ENCODE results near the gene BMP2K. TPM values are rescaled to one million over a fixed set of nuclear protein-coding genes. Genes with fewer than 3 reads are reported as not detected.

Gene BMP2K
- total RNA-seq, 2 donors from 2014 or later: 15.8 to 18.9 TPM

DNA sequence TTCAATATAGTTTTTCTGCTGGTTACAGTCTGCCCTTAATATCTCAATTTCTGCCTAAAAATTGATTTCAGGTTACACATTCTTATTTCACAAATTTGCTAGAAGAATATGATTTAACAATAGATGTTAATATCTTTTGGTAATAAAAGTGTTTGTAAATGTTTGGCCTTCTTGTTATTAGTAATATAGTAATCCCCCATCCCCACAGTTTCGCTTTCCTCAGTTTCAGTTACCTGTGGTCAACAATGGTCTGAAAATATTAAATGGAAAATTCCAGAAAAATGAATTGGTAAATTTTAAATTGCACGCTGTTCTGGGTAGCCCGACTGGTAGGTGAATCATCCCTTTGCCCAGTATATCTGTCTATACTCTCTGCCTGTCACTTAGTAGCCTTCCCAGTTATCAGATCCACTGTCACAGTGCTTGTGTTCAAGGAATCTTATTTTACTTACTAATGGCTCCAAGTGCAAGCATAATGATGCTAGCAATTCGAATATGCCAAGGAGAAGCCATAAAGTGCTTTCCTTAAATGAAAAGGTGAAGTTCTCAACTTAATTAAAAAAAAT lies 3.5 kb upstream of the BMP2K start:
- ATAC-seq (no peak), DNase-seq (no peak)
- Histone ChIP-seq H3K36me3 (replicated peaks in 1 of 2; ENCODE audit: insufficient read depth in 1 of 2, low read depth in 2 of 2) (no peaks in the 10 kb centered on the region), H3K4me3 (no peak overlapping the region), H3K27ac (no peak overlapping the region), H3K9me3 (no peaks in the 10 kb centered on the region), H3K4me1 (peaks cover 11% of the 10 kb centered on the region), H3K27me3 (no peaks in the 10 kb centered on the region)
- intact Hi-C loops (cut with DNase I): no loop called here
- TF ChIP-seq, protein P1, sequence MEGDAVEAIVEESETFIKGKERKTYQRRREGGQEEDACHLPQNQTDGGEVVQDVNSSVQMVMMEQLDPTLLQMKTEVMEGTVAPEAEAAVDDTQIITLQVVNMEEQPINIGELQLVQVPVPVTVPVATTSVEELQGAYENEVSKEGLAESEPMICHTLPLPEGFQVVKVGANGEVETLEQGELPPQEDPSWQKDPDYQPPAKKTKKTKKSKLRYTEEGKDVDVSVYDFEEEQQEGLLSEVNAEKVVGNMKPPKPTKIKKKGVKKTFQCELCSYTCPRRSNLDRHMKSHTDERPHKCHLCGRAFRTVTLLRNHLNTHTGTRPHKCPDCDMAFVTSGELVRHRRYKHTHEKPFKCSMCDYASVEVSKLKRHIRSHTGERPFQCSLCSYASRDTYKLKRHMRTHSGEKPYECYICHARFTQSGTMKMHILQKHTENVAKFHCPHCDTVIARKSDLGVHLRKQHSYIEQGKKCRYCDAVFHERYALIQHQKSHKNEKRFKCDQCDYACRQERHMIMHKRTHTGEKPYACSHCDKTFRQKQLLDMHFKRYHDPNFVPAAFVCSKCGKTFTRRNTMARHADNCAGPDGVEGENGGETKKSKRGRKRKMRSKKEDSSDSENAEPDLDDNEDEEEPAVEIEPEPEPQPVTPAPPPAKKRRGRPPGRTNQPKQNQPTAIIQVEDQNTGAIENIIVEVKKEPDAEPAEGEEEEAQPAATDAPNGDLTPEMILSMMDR (IDR thresholded peaks at IDR 0.05): no peak
- no peak for TF ChIP-seq POLR2A (IDR thresholded peaks at IDR 0.05)
- WGBS, 2 donors: 75 to 80% methylated on average over 4 of the region's 4 CpGs

DNA sequence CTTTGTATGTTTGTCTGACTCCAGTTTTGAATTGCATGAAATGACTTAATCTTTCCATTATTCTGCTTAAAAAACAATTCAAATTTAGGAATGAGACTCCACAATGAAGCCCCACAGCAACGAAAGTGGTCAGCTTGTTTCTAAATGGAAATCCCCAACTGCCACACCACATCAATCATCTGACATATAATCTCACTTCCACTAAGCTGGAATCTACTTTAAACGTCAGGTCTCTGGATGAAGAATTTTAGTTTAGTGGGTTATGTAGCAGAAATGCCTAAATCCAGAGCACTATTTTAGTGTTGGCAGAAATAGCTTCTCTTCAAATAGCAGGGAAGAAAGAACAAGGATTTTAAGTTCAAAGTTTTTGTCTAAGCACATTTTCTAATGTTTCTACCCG lies 1.7 kb upstream of the BMP2K start:
- Histone ChIP-seq H3K4me1 (peaks cover 27% of the 10 kb centered on the region), H3K27ac (no peak overlapping the region), H3K4me3 (no peak overlapping the region), H3K9me3 (no peaks in the 10 kb centered on the region), H3K27me3 (no peaks in the 10 kb centered on the region), H3K36me3 (replicated peaks in 1 of 2; ENCODE audit: insufficient read depth in 1 of 2, low read depth in 2 of 2) (no peaks in the 10 kb centered on the region)
- intact Hi-C loops (cut with DNase I): no loop called here
- TF ChIP-seq, protein P1 (IDR thresholded peaks at IDR 0.05): no peak
- no peak for TF ChIP-seq POLR2A (IDR thresholded peaks at IDR 0.05)
- no peak for ATAC-seq
- no peak for DNase-seq
- 48 to 57% methylated on average over 3 of the region's 3 CpGs for WGBS, 2 donors

DNA sequence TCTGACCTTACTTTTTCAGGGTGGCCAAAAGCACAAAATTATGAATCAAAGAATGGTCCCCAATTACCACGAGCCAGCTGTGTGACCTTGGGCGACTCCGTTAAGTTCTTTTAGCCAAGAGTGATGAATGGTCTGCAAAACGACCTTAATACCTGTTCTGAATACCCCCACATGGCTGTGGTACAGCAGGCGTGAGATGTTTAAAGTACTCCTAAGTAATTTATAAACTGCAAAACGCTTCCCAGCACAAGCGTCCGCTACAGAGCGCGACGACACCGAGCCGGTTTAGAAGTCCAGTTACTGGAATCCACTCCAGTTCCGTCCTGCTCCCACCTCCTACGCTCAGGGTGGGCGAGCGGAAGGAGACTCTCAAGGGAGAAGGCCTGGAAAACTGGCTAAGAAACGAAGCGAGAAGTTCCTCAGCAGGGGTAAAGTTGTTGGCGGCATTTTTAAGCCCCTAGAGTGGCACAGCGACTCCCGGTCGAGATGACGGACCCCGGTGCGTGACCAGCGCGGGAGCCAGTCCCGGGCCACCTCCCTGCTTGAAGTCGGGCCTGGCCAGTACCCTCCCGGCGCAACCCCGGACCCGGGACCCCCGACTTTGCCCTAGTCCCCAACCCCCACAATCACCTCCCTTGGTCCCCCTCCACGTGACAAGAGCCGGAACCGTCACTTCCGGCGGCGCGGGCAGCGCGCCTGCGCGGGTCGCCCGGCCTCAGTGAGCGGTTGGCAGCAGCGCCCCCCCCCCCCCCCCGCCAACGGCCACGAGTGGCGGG lies 659 bp upstream of the BMP2K start:
- intact Hi-C loops (cut with DNase I): no loop called here
- TF ChIP-seq POLR2A (IDR thresholded peaks at IDR 0.05): peak in 2 of 3 donors; percentile 67 to 75
- TF ChIP-seq, protein P1 (IDR thresholded peaks at IDR 0.05): no peak
- Histone ChIP-seq H3K27ac (peak overlapping the region; percentile 94 to 98 (median 96)), H3K27me3 (no peaks in the 10 kb centered on the region), H3K9me3 (no peaks in the 10 kb centered on the region), H3K4me1 (peaks cover 30% of the 10 kb centered on the region), H3K4me3 (peak overlapping the region; percentile 48 to 79), H3K36me3 (replicated peaks in 1 of 2; ENCODE audit: insufficient read depth in 1 of 2, low read depth in 2 of 2) (no peaks in the 10 kb centered on the region)
- 0% methylated on average over 21 to 53 of the region's 54 CpGs for WGBS, 2 donors
- ATAC-seq: peak; percentile 85
- peak; percentile 88 to 91 (median 89) for DNase-seq

DNA sequence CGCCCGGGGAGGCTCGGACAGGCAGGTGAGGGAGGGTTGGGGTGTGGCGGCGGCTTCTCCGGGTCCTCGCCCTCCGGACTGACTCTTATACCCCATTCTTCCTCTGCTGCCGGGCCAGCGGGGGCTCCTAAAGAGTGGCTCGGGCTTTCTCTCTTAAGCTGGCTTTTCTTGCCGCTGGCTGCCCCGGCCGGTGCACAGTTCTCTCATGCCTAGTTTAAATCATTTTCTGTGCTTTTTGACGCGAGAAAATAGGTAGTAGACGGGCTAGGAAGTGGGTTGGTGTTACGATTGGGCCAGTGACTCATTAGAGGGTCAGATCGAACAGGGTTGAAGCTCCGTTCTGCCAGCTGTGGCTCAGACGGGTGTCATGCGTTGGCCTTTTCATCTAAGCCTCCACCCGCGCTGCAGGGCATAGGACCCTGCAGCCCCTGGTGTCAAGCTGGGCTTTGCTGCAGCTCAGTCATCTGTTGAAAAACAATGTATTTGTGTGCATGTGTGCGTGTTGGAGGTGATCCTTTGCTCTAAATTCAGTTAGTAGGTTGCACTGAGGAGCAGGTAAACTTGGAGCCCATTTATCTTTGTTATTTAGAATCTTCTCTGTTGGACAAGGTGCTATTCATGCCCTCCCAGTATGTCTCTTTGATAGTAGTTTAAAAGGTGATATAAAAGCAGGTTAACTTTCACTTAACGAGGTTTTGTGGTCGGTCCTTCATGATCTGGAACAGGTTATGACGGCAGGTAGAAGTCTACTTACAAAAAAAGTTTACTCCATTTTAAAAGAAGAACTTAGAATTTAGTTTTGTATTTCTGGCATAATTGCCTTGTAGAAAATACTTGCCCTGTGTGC lies 802 bp downstream of the BMP2K start:
- Histone ChIP-seq H3K4me3 (peak overlapping the region; percentile 42 to 72), H3K36me3 (replicated peaks in 1 of 2; ENCODE audit: insufficient read depth in 1 of 2, low read depth in 2 of 2) (no peaks in the 10 kb centered on the region), H3K4me1 (peaks cover 30% of the 10 kb centered on the region), H3K9me3 (no peaks in the 10 kb centered on the region), H3K27ac (peak overlapping the region; percentile 94 to 98 (median 96)), H3K27me3 (no peaks in the 10 kb centered on the region)
- WGBS, 2 donors: 1% methylated on average over 15 to 27 of the region's 28 CpGs
- DNase-seq (peak; percentile 42 to 63 (median 48)), ATAC-seq (peak; percentile 33)
- intact Hi-C loops (cut with DNase I): no loop called here
- peak in 2 of 3 donors; percentile 41 to 44 for TF ChIP-seq POLR2A (IDR thresholded peaks at IDR 0.05)
- TF ChIP-seq, protein P1 (IDR thresholded peaks at IDR 0.05): no peak
